K562 (cell line): ENCODE measurements around the gene ATP2A3. TPM values are rescaled to one million over a fixed set of nuclear protein-coding genes. Genes with fewer than 3 reads are reported as not detected.

Experiments used
- ARNT ChIP-seq, 2 experiments: fragments of 450-650 bp; IDR thresholded peaks; 2 replicates each; pipeline ENCODE4 v1.6.1; 2016; ENCODE audit warnings: mild to moderate bottlenecking in 1 of 2
- HNRNPK ChIP-seq: fragments of 200-400 bp; formaldehyde crosslinking; IDR thresholded peaks from one replicate; pipeline ENCODE4 v1.6.1; 2018; ENCODE audit warnings: mild to moderate bottlenecking, low read depth, low read length; ENCODE audit not compliant: poor library complexity, severe bottlenecking
- MGA ChIP-seq: fragments of 450-650 bp; IDR thresholded peaks from 2 replicates; pipeline ENCODE4 v1.6.1; 2016; ENCODE audit warnings: mild to moderate bottlenecking, moderate library complexity
- NONO ChIP-seq, 2 experiments: fragments of 200-400 bp in 1 of 2; fragments of 450-650 bp in 1 of 2; formaldehyde crosslinking in 1 of 2; IDR thresholded peaks; 2 replicates each; pipeline ENCODE4 v1.6.1; 2017; ENCODE audit warnings: low read depth in 2 of 2, mild to moderate bottlenecking in 2 of 2, moderate library complexity in 2 of 2, low read length in 1 of 2
- POU5F1 ChIP-seq: fragments of 150-350 bp; IDR thresholded peaks from 2 replicates; pipeline ENCODE4 v1.6.1; 2014; ENCODE audit warnings: borderline replicate concordance, low read length, low read depth, mild to moderate bottlenecking; ENCODE audit not compliant: partially characterized antibody
- PTTG1 ChIP-seq: fragments of 450-650 bp; IDR thresholded peaks from 2 replicates; pipeline ENCODE4 v1.6.1; 2016; ENCODE audit warnings: low read depth, mild to moderate bottlenecking, missing genetic modification characterization, missing compliant biosample characterization
- SMAD4 ChIP-seq: fragments of 250-450 bp; sonication (Bioruptor Pico); conservative IDR thresholded peaks from 2 replicates; pipeline ENCODE4 v1.8.0; 2021; ENCODE audit warnings: inconsistent platforms, mild to moderate bottlenecking, moderate library complexity
- TFAP4 ChIP-seq: sonication (generic); formaldehyde crosslinking; IDR thresholded peaks from 2 replicates; pipeline ENCODE4 v1.8.0; 2022; ENCODE audit warnings: missing genetic modification reagents, mild to moderate bottlenecking, moderate library complexity, borderline replicate concordance
- ZBTB7A ChIP-seq: IDR thresholded peaks from 2 replicates; pipeline ENCODE4 v1.6.1; 2011; ENCODE audit warnings: low read depth, mild to moderate bottlenecking, low read length, moderate library complexity, borderline replicate concordance; ENCODE audit not compliant: control insufficient read depth
- ZNF146 ChIP-seq: IDR thresholded peaks from one replicate; pipeline ENCODE4 v1.6.1; 2018; ENCODE audit warnings: missing compliant biosample characterization; ENCODE audit not compliant: unreplicated experiment
- ZNF511 ChIP-seq: sonication (generic); formaldehyde crosslinking; IDR thresholded peaks from 2 replicates; pipeline ENCODE4 v1.8.0; 2022; ENCODE audit warnings: mild to moderate bottlenecking, missing genetic modification reagents
- ZNF764 ChIP-seq: fragments of 250-450 bp; sonication (Bioruptor Pico); IDR thresholded peaks from 2 replicates; pipeline ENCODE4 v1.4.0; 2020; ENCODE audit warnings: low read depth, mild to moderate bottlenecking, moderate library complexity
- polyA plus RNA-seq, 8 experiments: library from polyadenylated mRNA; depleted of rRNA in 4 of 8; stranded (reverse) in 5 of 8; unstranded in 3 of 8; fragments of >200 nt; fragmentation: Nextera tagmentation in 2 of 8; fragmentation: Illumina TruSeq in 1 of 8; extraction: Ambion mirVana in 2 of 8; extraction: Trizol in 1 of 8; gene quantifications; 2 replicates each; pipeline versions ENCODE4 v1.2.1 to v1.2.3, GENCODE V29; 2011 to 2014; ENCODE audit warnings: inconsistent platforms in 1 of 8, missing spikeins in 1 of 8
- total RNA-seq, 7 experiments: library from RNA; depleted of rRNA in 6 of 7; stranded (reverse); fragments of >200 nt in 6 of 7; fragmentation: Illumina TruSeq in 2 of 7; extraction: Trizol in 2 of 7; gene quantifications; 2 replicates each; pipeline versions ENCODE4 v1.2.1 to v1.2.3, GENCODE V29; 2011 to 2021; ENCODE audit warnings: low replicate concordance in 1 of 7

Gene ATP2A3
- total and polyA plus RNA-seq, 9 of the 15 experiments (the other 6 are each of a cell fraction or from before 2014, with no cell fraction given), result 0.65 to 103 (median 31.3) TPM

GRCh38 chr17:3888343-3889171 lies 75.7 kb downstream of the ATP2A3 start (continued):
- TF ChIP-seq TFAP4 (CRISPR knock-in tag) (peak; percentile 93), HNRNPK (no peak), ZBTB7A (no peak), ZNF511 (CRISPR knock-in tag) (peak; percentile 91), ZNF764 (CRISPR knock-in tag) (no peak), ZNF146 (CRISPR knock-in tag) (no peak), SMAD4 (CRISPR knock-in tag) (peak; percentile 76), NONO (IDR thresholded peaks at IDR 0.05; ENCODE audit: low read depth in 2 of 2, low read length in 1 of 2) (no peak), PTTG1 (tag) (no peak), MGA (peak; percentile 96), ARNT (IDR thresholded peaks at IDR 0.05) (no peak), POU5F1 (no peak)
